ENCODE measurements around the gene PEAR1.

GRCh38 chr1:156927215-156928042, 33.9 kb downstream of the PEAR1 start:
- peak; percentile 77 for TF ChIP-seq CTCF (conservative IDR thresholded peaks at IDR 0.05)
- TF ChIP-seq EZH2 (IDR thresholded peaks at IDR 0.05; ENCODE audit: low read depth): no peak
